A549 (cell line): ENCODE measurements around the gene ZNF346. TPM values are rescaled to one million over a fixed set of nuclear protein-coding genes. Genes with fewer than 3 reads are reported as not detected.
A peak's percentile ranks its signal among the peaks of the same experiment; 100 is the strongest.

Experiments
- ATAC-seq, 2 experiments: fragments of 200-7000 bp in 1 of 2; fragments of >200 bp in 1 of 2; cut with Nextera tagmentation in 1 of 2; cut with Tn5 transposase in 1 of 2; 3 replicates each; pipeline versions ENCODE4 v1.8.0 to v1.9.1; 2018 to 2020; ENCODE audit warnings: mild to moderate bottlenecking in 1 of 2, moderate library complexity in 1 of 2
- CTCF ChIA-PET: fragments of 300-600 bp; sonication (Branson Sonifier 250); formaldehyde crosslinking; extraction: SDS; loops from one replicate; lab custom pipeline; 2021; ENCODE audit warnings: antibody characterized with exemption, inconsistent platforms; lab: Yijun Ruan, JAX
- POLR2A ChIA-PET: fragments of 350-600 bp; formaldehyde crosslinking; extraction: SDS; loops from one replicate; lab custom pipeline; 2021; ENCODE audit warnings: antibody characterized with exemption, inconsistent platforms; lab: Yijun Ruan, JAX
- DNase-seq, 2 experiments: peaks; one replicate each; pipeline versions ENCODE4 v3.0.0 to v3.0.0-alpha.2; 2011 to 2016; ENCODE audit warnings: low read depth in 1 of 2, low spot score in 1 of 2
- FAIRE-seq: peaks from 2 replicates; lab custom pipeline; 2011; peaks lifted over from hg19 to GRCh38; lab: Jason Lieb, UNC
- H3K27ac ChIP-seq, 2 experiments: fragments of >200 bp; sonication (Bioruptor Twin); formaldehyde crosslinking; 3 replicates each; pipeline ENCODE4 v1.5.1; 2016 to 2017
- H3K4me1 ChIP-seq: fragments of >200 bp; sonication (Bioruptor Twin); formaldehyde crosslinking; 3 replicates; pipeline ENCODE4 v1.6.1; 2016
- H3K4me2 ChIP-seq: fragments of >200 bp; sonication (Bioruptor Twin); formaldehyde crosslinking; 3 replicates; pipeline ENCODE4 v1.6.1; 2016
- H3K4me3 ChIP-seq: fragments of >200 bp; sonication (Bioruptor Twin); formaldehyde crosslinking; 3 replicates; pipeline ENCODE4 v1.5.1; 2016
- H3K9me3 ChIP-seq: fragments of >200 bp; sonication (Bioruptor Twin); formaldehyde crosslinking; 3 replicates; pipeline ENCODE4 v1.6.1; 2016
- CBX2 ChIP-seq: fragments of 200-600 bp; sonication (generic); IDR thresholded peaks from 2 replicates; pipeline ENCODE4 v1.6.1; 2016; ENCODE audit warnings: low read depth, mild to moderate bottlenecking, borderline replicate concordance
- CBX8 ChIP-seq: fragments of 200-600 bp; sonication (generic); IDR thresholded peaks from 2 replicates; pipeline ENCODE4 v1.6.1; 2016
- CEBPB ChIP-seq, 2 experiments: fragments of >200 bp in 1 of 2; sonication (Bioruptor Twin) in 1 of 2; formaldehyde crosslinking in 1 of 2; IDR thresholded peaks; 2 replicates each; pipeline ENCODE4 v1.6.1; 2012 to 2016
- CTCF ChIP-seq: fragments of >200 bp; sonication (Bioruptor Twin); formaldehyde crosslinking; IDR thresholded peaks from 3 replicates; pipeline ENCODE4 v1.5.1; 2016
- E2F6 ChIP-seq: IDR thresholded peaks from 2 replicates; pipeline ENCODE4 v1.6.1; 2012; ENCODE audit warnings: low read depth, borderline replicate concordance
- EHF ChIP-seq: fragments of 250-450 bp; sonication (Bioruptor Pico); IDR thresholded peaks from 2 replicates; pipeline ENCODE4 v1.5.0; 2020; ENCODE audit warnings: mild to moderate bottlenecking
- EHMT2 ChIP-seq: fragments of 200-600 bp; sonication (generic); IDR thresholded peaks from 2 replicates; pipeline ENCODE4 v1.6.1; 2016; ENCODE audit warnings: antibody characterized with exemption, low read depth, mild to moderate bottlenecking, moderate library complexity
- ELK1 ChIP-seq: fragments of 150-350 bp; IDR thresholded peaks from 2 replicates; pipeline ENCODE4 v1.6.1; 2014; ENCODE audit warnings: low read depth, mild to moderate bottlenecking, low read length
- EP300 ChIP-seq, 2 experiments: fragments of >200 bp; sonication (Bioruptor Twin); formaldehyde crosslinking; IDR thresholded peaks; 2 replicates in 1 of 2; 3 replicates in 1 of 2; pipeline ENCODE4 v1.6.1; 2016 to 2017
- ESRRA ChIP-seq: fragments of 150-350 bp; IDR thresholded peaks from 2 replicates; pipeline ENCODE4 v1.6.1; 2014; ENCODE audit warnings: mild to moderate bottlenecking, low read length, borderline replicate concordance
- GATA3 ChIP-seq: IDR thresholded peaks from 2 replicates; pipeline ENCODE4 v1.6.1; 2012; ENCODE audit warnings: borderline replicate concordance
- HES2 ChIP-seq: fragments of >200 bp; sonication (Bioruptor Twin); formaldehyde crosslinking; IDR thresholded peaks from 2 replicates; pipeline ENCODE4 v1.6.1; 2016
- HOXA7 ChIP-seq: fragments of 250-450 bp; sonication (Bioruptor Pico); IDR thresholded peaks from 2 replicates; pipeline ENCODE4 v1.5.0; 2020; ENCODE audit warnings: mild to moderate bottlenecking, moderate library complexity
- JUN ChIP-seq, 2 experiments: fragments of >200 bp; sonication (Bioruptor Twin); formaldehyde crosslinking; IDR thresholded peaks; 2 replicates in 1 of 2; 3 replicates in 1 of 2; pipeline ENCODE4 v1.6.1; 2016 to 2017
- KDM1A ChIP-seq: fragments of 200-600 bp; sonication (generic); IDR thresholded peaks from 2 replicates; pipeline ENCODE4 v1.6.1; 2016; ENCODE audit warnings: low read depth, mild to moderate bottlenecking
- KDM5A ChIP-seq: fragments of 200-600 bp; sonication (generic); IDR thresholded peaks from 2 replicates; pipeline ENCODE4 v1.6.1; 2016; ENCODE audit warnings: antibody characterized with exemption, mild to moderate bottlenecking
- MAFK ChIP-seq: fragments of 450-650 bp; IDR thresholded peaks from 2 replicates; pipeline ENCODE4 v1.6.1; 2014; ENCODE audit not compliant: partially characterized antibody
- MAX ChIP-seq: IDR thresholded peaks from 2 replicates; pipeline ENCODE4 v1.6.1; 2012
- MAZ ChIP-seq: fragments of 150-350 bp; IDR thresholded peaks from 2 replicates; pipeline ENCODE4 v1.6.1; 2014; ENCODE audit warnings: antibody characterized with exemption, low read depth, low read length, borderline replicate concordance
- NFE2L2 ChIP-seq: fragments of 150-350 bp; conservative IDR thresholded peaks from 2 replicates; pipeline ENCODE4 v1.6.1; 2014; ENCODE audit warnings: low read length
- PBX3 ChIP-seq: IDR thresholded peaks from 2 replicates; pipeline ENCODE4 v1.6.1; 2012
- PHF8 ChIP-seq: fragments of 200-600 bp; sonication (generic); IDR thresholded peaks from 2 replicates; pipeline ENCODE4 v1.6.1; 2016; ENCODE audit warnings: low read depth, mild to moderate bottlenecking, antibody characterized with exemption, moderate library complexity, borderline replicate concordance
- POLR2A ChIP-seq: IDR thresholded peaks from 2 replicates; pipeline ENCODE4 v1.6.1; 2012; ENCODE audit warnings: mild to moderate bottlenecking, low read length
- POLR2AphosphoS2 ChIP-seq: conservative IDR thresholded peaks from 2 replicates; pipeline ENCODE4 v1.6.1; 2012; ENCODE audit warnings: low read length, improper control_type of control experiment, inconsistent platforms
- TP53 ChIP-seq: fragments of 250-450 bp; sonication (Bioruptor Pico); IDR thresholded peaks from 2 replicates; pipeline ENCODE4 v1.5.0; 2021; ENCODE audit warnings: mild to moderate bottlenecking, moderate library complexity
- ZFP36 ChIP-seq: fragments of 450-650 bp; IDR thresholded peaks from 2 replicates; pipeline ENCODE4 v1.6.1; 2014; ENCODE audit warnings: borderline replicate concordance; ENCODE audit not compliant: partially characterized antibody
- WGBS: methylation state at CpG from one replicate; pipeline ENCODE4 v1.1.6; 2017; ENCODE audit errors: missing lambda C conversion rate; 5-methylcytosine and 5-hydroxymethylcytosine counted together
- polyA plus RNA-seq, 4 experiments: library from polyadenylated mRNA; depleted of rRNA in 3 of 4; stranded (reverse); fragments of >200 nt; fragmentation: RNase III in 1 of 4; extraction: RNeasy Plus Mini Kit Qiagen cat#74134 plus additional on column Dnase treatment in 1 of 4; gene quantifications; 2 replicates in 3 of 4; 3 replicates in 1 of 4; pipeline ENCODE4 v1.2.3, GENCODE V29; 2011 to 2017

ZNF346 gene
- polyA plus RNA-seq, 2 of the 4 experiments (the other 2 are of a cell fraction): 13.5 to 14.1 TPM

GRCh38 chr5:177079606-177080005 lies 57.1 kb downstream of the ZNF346 start (continued):
- no peak for TF ChIP-seq CTCF
- TF ChIP-seq EHMT2: no peak
- no peak for TF ChIP-seq EHF (CRISPR knock-in tag)
- TF ChIP-seq KDM5A: no peak
- TF ChIP-seq GATA3: no peak
- no peak for TF ChIP-seq HOXA7 (CRISPR knock-in tag)
- no peak for TF ChIP-seq E2F6
- no peak for TF ChIP-seq CEBPB (IDR thresholded peaks at IDR 0.05)

- H3K27ac ChIP-seq: no peak overlapping the region
- no peak overlapping the region for H3K4me2 ChIP-seq
- FAIRE-seq: no peak
- H3K4me1 ChIP-seq: no peaks in the 10 kb centered on the region
- CTCF ChIA-PET: interaction anchor here (8.5 to 13.8 kb wide), 2 partner anchors 8 to 32 kb away, joined by 105 to 111 read pairs; no protein-coding TSS in a partner anchor
- no peaks in the 10 kb centered on the region for H3K9me3 ChIP-seq
- peak; percentile 50; the same call in 1 of the 2 replicates for TF ChIP-seq KDM1A
- no peak for TF ChIP-seq EP300 (IDR thresholded peaks at IDR 0.05)
- TF ChIP-seq ZFP36: no peak
- POLR2A ChIA-PET: no interaction called here
- no peak for DNase-seq
- no peak overlapping the region for H3K4me3 ChIP-seq
- ATAC-seq: 0 out of 6 replicates have a peak, but pooled peaks of 1 of the 2 experiments have one; percentile 4
- WGBS: 81% methylated on average over 5 of the region's 5 CpGs
Measured at GRCh38 chr5:177080265-177080664, 57.8 kb downstream of the ZNF346 start.

GRCh38 chr5:177081859-177082258 lies 59.4 kb downstream of the ZNF346 start:
- FAIRE-seq (no peak), ATAC-seq (no peak), DNase-seq (no peak)
- peaks cover 8% of the 10 kb centered on the region for H3K4me1 ChIP-seq
- WGBS: 90% methylated on average over 9 of the region's 10 CpGs
- ChIA-PET CTCF (interaction anchor here (8.5 to 13.8 kb wide), 2 partner anchors 9 to 30 kb away, joined by 105 to 111 read pairs; no protein-coding TSS in a partner anchor), POLR2A (no interaction called here)
- H3K27ac ChIP-seq: no peak overlapping the region
- no peak overlapping the region for H3K4me3 ChIP-seq
- H3K4me2 ChIP-seq: no peak overlapping the region
- TF ChIP-seq MAZ: no peak
- no peak for TF ChIP-seq POLR2A
- no peak for TF ChIP-seq JUN (IDR thresholded peaks at IDR 0.05)
- no peak for TF ChIP-seq CBX8
- TF ChIP-seq KDM1A: no peak
- no peak for TF ChIP-seq POLR2AphosphoS2
- TF ChIP-seq PHF8: no peak
- TF ChIP-seq MAFK: no peak
- TF ChIP-seq TP53 (CRISPR knock-in tag): no peak
- no peak for TF ChIP-seq CBX2
- no peaks in the 10 kb centered on the region for H3K9me3 ChIP-seq

- ATAC-seq: no peak
- Histone ChIP-seq H3K4me3 (no peak overlapping the region), H3K27ac (no peak overlapping the region)
- TF ChIP-seq E2F6 (no peak), ESRRA (no peak), KDM1A (no peak), ELK1 (no peak), NFE2L2 (no peak), MAX (no peak), HES2 (no peak), PBX3 (no peak), POLR2A (no peak)
- TF ChIP-seq, all 56 proteins: peak for 0
- WGBS: 56% methylated on average over 4 of the region's 4 CpGs
- Histone ChIP-seq H3K4me1 (peaks cover 15% of the 10 kb centered on the region), H3K9me3 (no peaks in the 10 kb centered on the region), H3K4me2 (no peak overlapping the region)
- POLR2A ChIA-PET: interaction anchor here (0.6 kb wide), 1 partner anchor 8 kb away, joined by 4 read pairs; no protein-coding TSS in a partner anchor
- no peak for FAIRE-seq
- CTCF ChIA-PET: interaction anchor here (0.6 to 13.8 kb wide), 3 partner anchors 11 to 226 kb away, joined by 3 to 111 read pairs (median 105); no protein-coding TSS in a partner anchor
- DNase-seq: no peak
Measured at GRCh38 chr5:177083357-177083756, 60.9 kb downstream of the ZNF346 start.
